Measurements from ENCODE around the gene CNTNAP4. TPM values are rescaled to one million over a fixed set of nuclear protein-coding genes. Genes with fewer than 3 reads are reported as not detected.

Gene CNTNAP4
- total RNA-seq, 1 experiment from 2014 or later, result not detected

- no peaks in the 10 kb centered on the region for H3K36me3 ChIP-seq (ENCODE audit: low read depth)
- ChIA-PET POLR2A (ENCODE audit: unreplicated experiment) (no interaction called here), CTCF (no interaction called here)
- no peak overlapping the region for H3K4me2 ChIP-seq
- intact Hi-C loops (cut with micrococcal nuclease; ENCODE audit: unreplicated experiment), result no loop called here
- H3K9me2 ChIP-seq (ENCODE audit: insufficient read depth), result no peaks in the 10 kb centered on the region
- H3K4me3 ChIP-seq, result no peak overlapping the region
- H3K79me2 ChIP-seq (ENCODE audit: low read depth), result no peaks in the 10 kb centered on the region
- TF ChIP-seq CTCF (conservative IDR thresholded peaks at IDR 0.05) (no peak), EZH2 (IDR thresholded peaks at IDR 0.05; ENCODE audit: low read depth) (no peak)
- no peaks in the 10 kb centered on the region for H3F3A ChIP-seq (ENCODE audit: insufficient read depth, low read depth)
- H3K4me1 ChIP-seq (replicated peaks; ENCODE audit: insufficient read depth), result no peaks in the 10 kb centered on the region
- peaks cover 12% of the 10 kb centered on the region; the same call in 1 of the 2 replicates for H3K27me3 ChIP-seq (ENCODE audit: insufficient read depth, low read depth)
- no peaks in the 10 kb centered on the region for H3K9me3 ChIP-seq (ENCODE audit: insufficient read depth, low read depth)
- BruUV-seq (replicated peaks), result no TSS peak
- no peak for DNase-seq
- no peaks in the 10 kb centered on the region for H4K20me1 ChIP-seq (ENCODE audit: insufficient read depth)
- no peak overlapping the region for H2AFZ ChIP-seq
- no peak overlapping the region for H3K27ac ChIP-seq
Observed at GRCh38 chr16:76459111-76459510, 181.9 kb downstream of the CNTNAP4 start.

GRCh38 chr16:76461836-76462235 is 184.6 kb downstream of the CNTNAP4 start:
- no peaks in the 10 kb centered on the region for H3K9me3 ChIP-seq (ENCODE audit: insufficient read depth, low read depth)
- no peak overlapping the region for H2AFZ ChIP-seq
- ChIA-PET POLR2A (ENCODE audit: unreplicated experiment) (no interaction called here), CTCF (no interaction called here)
- H3K36me3 ChIP-seq (ENCODE audit: low read depth), result no peaks in the 10 kb centered on the region
- no peak overlapping the region for H3K27ac ChIP-seq
- no TSS peak for BruUV-seq (replicated peaks)
- H3K4me3 ChIP-seq, result no peak overlapping the region
- H3K79me2 ChIP-seq (ENCODE audit: low read depth), result no peaks in the 10 kb centered on the region
- TF ChIP-seq EZH2 (IDR thresholded peaks at IDR 0.05; ENCODE audit: low read depth) (no peak), CTCF (conservative IDR thresholded peaks at IDR 0.05) (no peak)
- no peaks in the 10 kb centered on the region for H3F3A ChIP-seq (ENCODE audit: insufficient read depth, low read depth)
- H4K20me1 ChIP-seq (ENCODE audit: insufficient read depth), result no peaks in the 10 kb centered on the region
- no peak overlapping the region for H3K4me2 ChIP-seq
- no peaks in the 10 kb centered on the region for H3K4me1 ChIP-seq (replicated peaks; ENCODE audit: insufficient read depth)
- intact Hi-C loops (cut with micrococcal nuclease; ENCODE audit: unreplicated experiment), result no loop called here
- no peak for DNase-seq
- peaks cover 12% of the 10 kb centered on the region; the same call in 1 of the 2 replicates for H3K27me3 ChIP-seq (ENCODE audit: insufficient read depth, low read depth)
- H3K9me2 ChIP-seq (ENCODE audit: insufficient read depth), result no peaks in the 10 kb centered on the region

DNA sequence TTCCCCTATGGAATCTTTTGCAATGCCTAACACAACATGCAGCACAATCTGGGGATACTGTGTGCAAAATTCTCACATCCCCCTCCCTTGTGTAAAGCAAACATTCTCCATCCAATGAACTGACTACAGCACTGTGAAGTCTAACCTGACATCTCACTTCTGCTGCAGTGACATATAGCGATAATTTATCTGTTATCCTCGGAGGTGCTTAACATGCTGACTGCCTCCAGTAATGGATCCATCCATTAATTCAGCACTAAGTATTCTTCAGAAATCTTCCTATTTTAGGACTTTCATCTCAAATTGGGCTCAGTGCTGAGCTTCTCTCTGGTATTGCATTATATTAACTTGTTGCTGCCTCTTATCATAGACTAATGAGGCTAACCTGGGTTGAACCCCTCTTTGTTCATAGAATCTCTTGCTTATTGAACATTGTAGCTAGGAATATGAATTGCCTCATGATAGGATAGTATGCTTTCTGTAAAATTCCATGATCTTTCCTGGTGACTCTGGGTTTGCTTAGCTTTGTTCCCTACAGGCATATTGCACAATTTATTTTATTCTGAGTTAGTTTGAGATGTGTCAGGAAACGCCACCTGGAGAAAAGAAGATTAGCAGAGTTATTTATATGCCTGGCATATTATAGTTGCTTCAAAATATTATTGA is 187.9 kb downstream of the CNTNAP4 start:
- H3K9me3 ChIP-seq (ENCODE audit: insufficient read depth, low read depth), result no peaks in the 10 kb centered on the region
- no peak overlapping the region for H3K4me2 ChIP-seq
- no peak for DNase-seq
- TF ChIP-seq EZH2 (IDR thresholded peaks at IDR 0.05; ENCODE audit: low read depth), result no peak
- no peak for TF ChIP-seq CTCF (conservative IDR thresholded peaks at IDR 0.05)
- no peak overlapping the region for H3K27ac ChIP-seq
- no peaks in the 10 kb centered on the region for H3K4me1 ChIP-seq (replicated peaks; ENCODE audit: insufficient read depth)
- intact Hi-C loops (cut with micrococcal nuclease; ENCODE audit: unreplicated experiment), result no loop called here
- BruUV-seq (replicated peaks), result no TSS peak
- ChIA-PET CTCF (no interaction called here), POLR2A (ENCODE audit: unreplicated experiment) (no interaction called here)
- H3F3A ChIP-seq (ENCODE audit: insufficient read depth, low read depth), result no peaks in the 10 kb centered on the region
- no peak overlapping the region for H2AFZ ChIP-seq
- no peaks in the 10 kb centered on the region for H4K20me1 ChIP-seq (ENCODE audit: insufficient read depth)
- H3K27me3 ChIP-seq (ENCODE audit: insufficient read depth, low read depth), result peaks cover 12% of the 10 kb centered on the region; the same call in 1 of the 2 replicates
- H3K4me3 ChIP-seq, result no peak overlapping the region
- no peaks in the 10 kb centered on the region for H3K36me3 ChIP-seq (ENCODE audit: low read depth)
- H3K79me2 ChIP-seq (ENCODE audit: low read depth), result no peaks in the 10 kb centered on the region
- H3K9me2 ChIP-seq (ENCODE audit: insufficient read depth), result no peaks in the 10 kb centered on the region
